ENCODE data around the gene DVL2.

DVL2 gene

DNA sequence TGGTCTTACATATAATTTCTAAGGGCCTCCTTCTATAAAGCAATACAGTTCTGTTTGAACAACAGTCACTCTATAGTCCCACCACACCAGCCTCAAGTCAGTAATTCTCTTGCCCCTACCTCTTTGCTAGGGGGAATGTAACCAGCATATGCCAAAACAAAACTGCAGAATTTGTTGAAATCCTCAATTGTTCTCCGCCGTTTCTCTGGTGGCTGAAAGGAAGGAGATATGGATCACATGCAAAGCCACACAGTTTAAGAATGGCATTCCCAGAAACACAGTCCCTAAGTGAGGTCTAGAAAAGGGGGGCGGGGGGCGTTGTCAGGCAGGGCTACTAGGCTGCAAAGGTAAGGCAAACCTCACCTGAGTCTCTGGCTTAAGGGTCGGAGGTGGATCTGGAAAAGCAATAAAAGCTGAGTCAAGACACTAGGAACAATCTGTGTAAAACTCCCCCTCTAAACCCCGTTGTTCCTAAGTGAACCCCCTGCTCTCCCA is 3.0 kb upstream of the DVL2 start:
- no peak for DNase-seq

DNA sequence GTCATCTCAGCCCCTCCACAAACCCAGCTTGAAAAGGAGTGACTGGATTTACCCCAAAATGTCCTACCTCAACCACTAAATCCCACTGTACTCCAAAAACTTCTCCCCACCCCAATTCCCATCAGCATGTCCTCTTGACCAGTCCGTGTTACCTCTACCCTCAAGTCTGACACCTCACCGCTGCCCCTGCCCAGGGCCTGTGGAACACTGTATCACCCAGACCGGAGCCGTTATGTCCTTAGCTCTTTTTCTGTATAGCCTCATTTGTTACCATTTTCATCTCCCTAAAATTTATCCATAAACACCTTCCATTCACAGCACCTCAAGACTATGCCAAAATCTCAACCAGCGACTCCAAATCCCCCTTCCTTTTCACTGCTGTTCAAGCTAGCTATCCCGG is 2.5 kb upstream of the DVL2 start:
- no peak for DNase-seq

DNA sequence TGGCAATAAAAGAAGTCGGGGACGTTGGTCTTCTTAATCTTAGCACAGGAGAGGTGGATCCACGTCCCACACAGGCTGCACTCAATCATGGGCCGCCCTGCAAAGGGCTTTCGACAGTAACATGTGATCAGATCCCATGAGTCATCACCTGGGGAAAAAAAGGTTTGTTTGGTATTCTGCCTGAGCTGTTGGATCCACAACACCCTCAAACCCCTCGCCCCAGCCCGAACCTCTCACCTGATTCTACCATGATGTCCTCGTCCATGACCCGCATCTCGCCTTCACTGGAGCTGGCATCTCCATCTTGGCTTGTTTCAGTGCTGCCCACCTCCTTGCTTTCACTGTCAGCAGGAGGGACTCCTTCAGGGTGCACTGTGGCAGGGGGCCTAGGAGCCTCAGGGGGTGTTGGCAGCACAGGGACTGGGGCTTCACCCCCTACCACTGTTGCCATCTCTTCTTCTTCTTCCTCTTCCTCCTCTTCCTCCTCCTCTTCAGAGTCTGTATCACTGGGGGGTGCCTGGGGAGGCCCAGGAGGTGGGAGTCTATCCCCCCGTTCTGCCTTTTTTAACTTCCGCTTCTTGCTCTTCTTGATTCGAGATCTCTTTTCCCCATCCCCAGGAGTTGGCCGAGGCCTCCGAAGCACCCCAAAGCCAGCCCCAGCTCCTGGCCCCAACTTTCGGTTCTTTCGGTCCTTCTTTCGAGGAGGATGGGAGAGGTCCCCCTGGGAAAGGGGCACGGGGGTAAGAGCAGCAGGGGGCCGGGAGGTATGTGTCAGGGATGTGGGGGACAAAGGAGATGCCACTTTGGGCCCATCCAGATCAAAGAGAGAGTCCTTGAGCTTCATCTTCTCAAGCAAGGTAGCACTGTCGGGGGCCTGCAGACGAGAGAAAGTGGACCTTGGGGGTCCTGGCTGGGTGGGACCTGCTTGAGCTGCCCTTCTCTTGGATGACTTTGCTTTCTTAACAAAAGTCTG is 1.7 kb upstream of the DVL2 start:
- DNase-seq = no peak

DNA sequence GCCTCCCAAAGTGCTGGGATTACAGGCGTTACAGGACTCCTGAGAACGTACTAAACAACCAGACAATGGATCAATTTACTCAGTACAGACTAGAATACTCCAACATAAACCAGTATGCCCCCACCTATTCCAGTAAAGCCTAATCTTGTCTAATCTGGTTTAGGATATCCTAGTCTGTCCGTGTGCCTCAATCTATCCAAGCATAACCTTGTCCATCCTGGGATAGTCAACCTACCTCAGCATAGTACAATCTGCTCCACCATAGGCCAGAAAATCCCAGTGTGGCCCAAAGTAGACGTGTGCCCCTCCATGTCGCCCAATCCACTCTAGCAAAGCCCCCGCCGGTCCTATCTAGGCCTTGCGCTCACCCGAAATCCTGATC is 625 bp downstream of the DVL2 start:
- DNase-seq = no peak

DNA sequence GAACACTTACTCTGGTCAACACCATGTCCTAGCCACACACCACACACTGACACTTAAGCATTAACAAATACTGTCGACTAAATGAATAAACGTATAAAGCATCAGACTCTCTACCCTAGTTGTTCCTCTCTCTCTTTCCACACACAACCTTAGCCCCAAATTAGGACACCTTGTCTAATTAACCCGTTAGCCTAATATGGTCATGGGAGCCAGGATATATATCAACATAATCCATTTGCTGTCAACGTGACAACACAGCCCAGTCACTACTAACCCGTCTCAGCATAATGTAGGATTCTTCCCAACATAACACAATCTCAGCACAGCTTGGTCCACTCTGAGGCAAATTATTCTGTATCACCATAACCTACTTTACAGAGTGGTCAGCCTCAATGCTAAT is 2.2 kb downstream of the DVL2 start:
- DNase-seq = no peak

DNA sequence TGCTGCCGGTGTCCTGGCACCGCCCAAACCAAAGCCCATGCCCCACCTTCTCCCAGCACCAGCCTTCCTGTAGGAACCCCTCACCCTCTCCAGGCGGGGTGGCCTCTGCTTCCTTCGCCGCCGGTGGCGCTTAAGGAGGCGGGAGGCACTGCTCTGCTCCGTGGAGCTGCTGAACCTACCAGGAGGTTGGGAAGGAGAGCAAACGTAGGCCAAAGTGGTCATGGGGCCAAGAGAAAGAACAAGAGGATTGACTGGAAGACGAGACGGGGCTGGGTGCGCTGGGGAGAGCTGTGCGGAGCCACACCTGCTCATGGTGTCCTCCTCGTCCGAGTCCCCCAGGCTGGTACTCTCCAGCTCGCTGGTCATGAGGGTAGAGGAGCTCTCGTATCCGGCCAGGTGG is 4.8 kb downstream of the DVL2 start:
- DNase-seq = no peak

DNA sequence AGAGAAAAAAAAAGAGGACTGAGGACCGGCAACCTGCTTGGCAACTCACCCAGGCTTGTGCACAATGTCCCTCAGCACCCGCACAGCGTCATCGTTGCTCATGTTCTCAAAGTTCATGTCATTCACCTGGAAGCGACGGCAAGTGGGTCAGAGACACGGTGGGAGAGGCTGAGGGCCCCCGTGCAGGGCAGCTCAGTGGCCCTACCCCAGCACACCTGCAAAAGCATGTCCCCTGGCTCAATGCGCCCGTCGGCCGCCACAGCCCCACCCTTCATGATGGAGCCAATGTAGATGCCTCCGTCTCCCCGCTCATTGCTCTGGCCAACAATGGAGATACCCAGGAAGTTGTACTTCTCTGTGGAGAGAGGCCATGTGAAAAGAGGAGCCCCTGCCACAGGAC is 5.4 kb downstream of the DVL2 start:
- DNase-seq = no peak

DNA sequence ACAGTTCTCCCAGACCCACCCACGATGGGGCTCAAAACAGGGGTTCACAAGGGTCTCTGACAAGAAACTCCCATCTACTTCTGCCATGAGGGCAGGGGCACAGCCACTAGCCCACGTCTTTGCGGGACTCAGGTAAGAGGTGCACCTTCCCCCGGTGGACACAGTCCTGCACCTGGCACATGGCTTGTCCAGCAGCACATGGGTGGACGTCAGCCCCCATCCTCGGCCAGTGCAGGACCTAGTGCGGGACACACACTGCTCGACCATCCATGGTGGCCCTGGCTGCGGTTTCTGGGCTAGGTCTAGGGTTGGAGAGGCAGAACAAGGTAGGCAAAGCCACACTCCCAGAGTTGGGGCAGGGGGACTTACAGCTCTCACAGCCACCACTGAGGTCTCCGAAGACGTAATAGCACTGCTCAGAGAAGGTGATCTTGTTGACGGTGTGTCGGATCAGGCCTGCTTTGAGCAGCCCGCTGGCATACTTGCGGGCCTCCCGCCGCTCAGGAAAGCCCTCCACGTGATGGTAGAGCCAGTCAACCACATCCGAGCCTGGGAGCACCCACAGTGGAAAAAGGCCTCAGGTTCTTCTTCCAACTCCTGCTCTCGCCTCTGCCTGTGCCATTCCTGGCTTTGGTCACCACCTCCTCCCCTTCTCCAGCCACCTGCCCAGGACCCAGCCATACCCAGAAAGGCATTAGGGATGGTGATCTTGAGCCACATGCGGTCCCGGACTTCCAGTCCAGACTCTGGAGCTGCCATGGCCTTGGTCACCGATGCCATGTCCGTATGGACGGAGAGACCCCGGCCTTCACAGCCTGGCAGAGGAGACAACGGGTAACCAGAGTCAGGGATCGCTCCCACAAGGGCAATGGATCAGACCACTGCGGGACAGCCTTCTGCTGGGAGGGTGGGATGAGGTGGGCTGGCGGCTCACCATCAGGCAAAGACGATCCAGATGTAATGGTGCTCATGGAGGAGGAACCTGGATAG is 7.3 kb downstream of the DVL2 start:
- no peak for DNase-seq

DNA sequence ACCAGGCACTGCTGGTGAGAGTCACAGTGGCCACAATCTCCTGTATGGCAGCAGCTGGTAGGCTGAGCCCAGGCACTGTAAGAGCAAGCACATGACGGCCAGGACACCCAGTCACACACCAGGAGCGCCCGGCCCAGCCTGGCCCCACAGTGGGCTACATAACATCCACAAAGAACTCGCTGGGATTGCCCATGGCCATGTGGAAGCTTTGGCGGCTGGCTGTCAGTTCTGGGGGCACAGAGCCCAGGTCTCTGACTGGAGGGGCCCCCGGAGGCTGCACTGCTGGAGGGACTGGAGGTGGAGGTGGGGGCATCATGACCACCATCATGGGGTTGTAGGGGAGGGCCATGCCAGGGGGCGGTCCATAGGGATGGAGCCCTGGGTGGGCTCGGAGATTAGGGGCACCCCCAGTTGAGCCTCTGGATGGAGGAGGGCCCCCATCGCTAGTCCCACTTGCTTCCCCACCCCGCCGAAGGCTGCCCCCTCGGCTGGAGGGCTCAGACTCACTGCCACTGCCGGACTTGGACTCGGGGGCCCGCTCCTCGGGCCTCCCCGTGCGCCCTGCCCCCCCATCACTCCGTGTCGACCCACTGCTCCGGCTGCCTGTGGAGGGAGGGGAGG is 8.5 kb downstream of the DVL2 start:
- DNase-seq = no peak

DNA sequence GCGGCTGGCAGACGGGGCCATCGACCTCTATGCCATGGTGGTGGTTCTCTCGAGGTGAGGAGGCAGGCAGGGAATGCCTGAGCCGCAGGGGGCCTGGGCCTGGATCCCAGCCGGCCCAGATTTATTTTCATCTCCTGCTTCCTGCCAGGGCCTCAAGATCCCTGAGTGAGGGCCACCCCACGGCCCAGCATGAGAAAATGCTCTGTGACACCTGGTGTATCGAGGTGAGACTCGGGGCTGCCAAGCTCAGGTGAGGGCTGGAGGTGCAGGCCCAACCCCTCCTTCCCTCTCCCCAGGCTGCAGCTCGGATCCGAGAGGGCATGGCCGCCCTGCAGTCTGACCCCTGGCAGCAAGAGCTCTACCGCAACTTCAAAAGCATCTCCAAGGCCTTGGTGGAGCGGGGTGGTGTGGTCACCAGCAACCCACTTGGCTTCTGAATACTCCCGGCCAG is 9.6 kb downstream of the DVL2 start:
- DNase-seq = no peak

DNA sequence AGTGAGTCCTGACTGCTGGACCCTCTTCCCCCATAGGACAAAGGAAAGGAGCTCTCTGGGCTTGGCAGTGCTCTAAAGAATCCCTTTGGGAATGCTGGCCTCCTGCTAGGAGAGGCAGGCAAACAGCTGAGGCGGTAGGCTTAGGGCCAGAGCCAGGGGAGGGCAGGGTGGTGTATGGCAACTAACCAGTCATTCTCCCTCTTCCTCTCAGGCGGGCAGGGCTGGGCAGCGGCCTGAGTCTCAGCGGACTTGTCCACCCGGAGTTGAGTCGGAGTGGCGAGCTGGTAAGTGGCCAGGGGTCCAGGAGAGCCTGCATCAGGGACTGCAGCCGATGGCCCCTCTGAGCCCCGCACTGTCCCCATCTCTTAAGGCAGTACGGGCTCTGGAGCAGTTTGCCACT is 10.2 kb downstream of the DVL2 start:
- no peak for DNase-seq

DNA sequence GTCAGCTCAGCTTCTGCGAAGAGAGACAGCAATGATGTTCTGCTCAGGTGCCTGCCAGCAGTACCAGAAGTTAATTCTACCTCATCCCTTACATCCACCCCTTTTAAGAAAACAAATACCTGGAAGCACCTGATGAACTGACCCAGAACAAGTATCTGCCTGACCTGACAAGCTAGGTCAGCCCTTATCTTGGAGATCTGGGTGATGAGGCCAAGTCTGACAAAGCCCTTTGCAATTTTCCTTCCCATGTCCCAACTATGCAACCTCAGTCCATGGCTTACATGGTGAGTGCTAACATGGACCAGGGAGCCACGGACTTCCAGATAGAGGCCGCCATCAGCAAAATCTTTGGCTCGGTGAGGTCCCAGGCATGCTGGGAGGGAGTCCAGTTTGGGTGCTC is 10.9 kb downstream of the DVL2 start:
- DNase-seq = no peak

DNA sequence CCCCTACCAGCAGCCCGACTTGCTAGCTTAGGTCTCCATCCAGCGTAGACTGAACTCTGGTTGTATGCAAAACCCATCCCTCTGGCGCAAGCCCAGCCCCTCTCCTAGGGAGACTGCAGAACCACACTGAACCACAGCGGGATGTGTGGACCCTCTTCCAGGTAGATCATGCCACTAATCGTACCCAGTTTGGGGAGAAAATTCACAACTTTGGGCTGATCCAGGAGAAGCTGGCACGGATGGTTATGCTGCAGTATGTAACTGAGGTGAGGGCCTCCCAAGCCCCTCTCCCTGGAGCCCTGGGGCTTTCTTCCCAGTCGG is 11.4 kb downstream of the DVL2 start:
- DNase-seq = no peak

DNA sequence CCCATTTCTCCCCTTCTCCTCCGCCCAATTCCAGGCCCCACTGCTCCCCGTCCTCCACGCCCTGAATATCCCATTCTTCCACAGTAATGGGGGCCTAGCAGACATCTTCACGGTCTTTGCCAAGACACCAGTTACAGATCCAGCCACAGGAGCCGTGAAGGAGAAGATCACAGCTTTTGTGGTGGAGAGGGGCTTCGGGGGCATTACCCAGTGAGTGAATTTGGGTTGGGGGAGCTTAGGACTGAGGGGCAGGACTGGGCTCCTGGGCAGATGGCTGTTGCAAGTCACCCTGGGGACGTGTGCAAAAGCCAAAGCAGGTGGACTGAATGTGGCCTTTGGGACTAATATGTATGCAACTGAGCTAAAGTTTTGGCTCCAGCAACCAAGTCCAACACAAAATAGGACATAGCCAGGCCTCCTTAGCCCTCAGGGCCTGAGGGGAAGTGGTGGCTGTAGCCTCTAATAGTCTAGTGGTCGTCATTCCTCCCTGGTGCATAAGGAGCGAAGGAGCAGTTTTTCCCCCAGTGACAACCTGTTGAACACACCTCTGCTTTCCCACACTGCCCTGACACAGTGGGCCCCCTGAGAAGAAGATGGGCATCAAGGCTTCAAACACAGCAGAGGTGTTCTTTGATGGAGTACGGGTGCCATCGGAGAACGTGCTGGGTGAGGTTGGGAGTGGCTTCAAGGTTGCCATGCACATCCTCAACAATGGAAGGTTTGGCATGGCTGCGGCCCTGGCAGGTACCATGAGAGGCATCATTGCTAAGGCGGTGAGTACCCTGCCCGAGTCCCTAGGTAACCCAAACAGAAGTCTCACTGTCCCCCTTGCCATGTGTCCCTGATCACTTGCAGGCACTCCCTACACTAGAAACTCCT is 12.0 kb downstream of the DVL2 start:
- DNase-seq = no peak

DNA sequence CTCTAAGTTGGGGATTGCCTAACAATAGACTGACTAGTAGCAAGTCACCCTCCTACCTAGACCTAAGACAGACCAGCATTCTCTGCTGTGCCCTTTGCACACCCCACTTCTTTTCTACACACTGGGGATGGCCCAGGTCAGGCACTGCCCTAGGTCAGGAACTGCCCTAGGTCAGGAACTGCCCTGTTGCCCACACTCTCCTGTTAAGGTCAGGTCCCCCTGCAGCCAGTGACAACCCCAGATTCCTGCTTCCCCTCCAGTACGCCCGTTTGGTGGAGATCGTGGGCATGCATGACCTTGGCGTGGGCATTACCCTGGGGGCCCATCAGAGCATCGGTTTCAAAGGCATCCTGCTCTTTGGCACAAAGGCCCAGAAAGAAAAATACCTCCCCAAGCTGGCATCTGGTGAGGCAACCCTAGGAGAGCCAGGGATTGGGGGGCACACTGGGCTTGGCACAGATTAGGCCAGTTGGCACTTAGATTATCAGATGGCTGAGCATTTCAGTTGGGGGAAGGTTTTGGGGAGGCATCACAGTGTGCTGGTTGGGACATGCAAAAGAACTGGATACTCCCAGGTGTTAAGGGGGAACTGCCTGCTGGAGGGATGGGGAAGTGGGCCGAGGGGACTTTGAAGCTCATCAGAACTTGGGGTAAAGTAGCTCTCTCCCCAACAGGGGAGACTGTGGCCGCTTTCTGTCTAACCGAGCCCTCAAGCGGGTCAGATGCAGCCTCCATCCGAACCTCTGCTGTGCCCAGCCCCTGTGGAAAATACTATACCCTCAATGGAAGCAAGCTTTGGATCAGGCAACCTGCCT is 12.8 kb downstream of the DVL2 start:
- no peak for DNase-seq

DNA sequence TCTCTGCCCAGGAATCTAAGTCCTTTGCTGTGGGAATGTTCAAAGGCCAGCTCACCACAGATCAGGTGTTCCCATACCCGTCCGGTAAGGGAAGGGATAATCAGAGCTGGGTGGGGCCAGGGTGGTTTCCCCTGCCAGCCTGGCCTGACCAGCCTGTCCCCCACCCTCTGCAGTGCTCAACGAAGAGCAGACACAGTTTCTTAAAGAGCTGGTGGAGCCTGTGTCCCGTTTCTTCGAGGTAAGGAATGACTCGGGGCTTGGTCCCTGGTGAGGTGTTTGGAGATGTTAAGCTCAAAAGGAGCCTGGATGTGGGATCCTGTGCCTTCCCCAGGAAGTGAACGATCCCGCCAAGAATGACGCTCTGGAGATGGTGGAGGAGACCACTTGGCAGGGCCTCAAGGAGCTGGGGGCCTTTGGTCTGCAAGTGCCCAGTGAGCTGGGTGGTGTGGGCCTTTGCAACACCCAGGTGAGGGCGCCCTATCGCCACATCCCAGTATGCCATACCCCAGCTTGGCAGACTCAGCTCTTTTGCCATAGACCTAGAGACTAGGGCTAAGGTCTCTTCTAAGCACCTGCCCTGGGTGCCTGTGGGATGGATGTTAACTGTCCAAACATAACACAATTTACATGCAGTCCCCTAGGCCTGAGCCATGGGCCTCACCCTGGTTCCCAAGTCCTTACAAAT is 13.6 kb downstream of the DVL2 start:
- DNase-seq = peak; percentile 70

DNA sequence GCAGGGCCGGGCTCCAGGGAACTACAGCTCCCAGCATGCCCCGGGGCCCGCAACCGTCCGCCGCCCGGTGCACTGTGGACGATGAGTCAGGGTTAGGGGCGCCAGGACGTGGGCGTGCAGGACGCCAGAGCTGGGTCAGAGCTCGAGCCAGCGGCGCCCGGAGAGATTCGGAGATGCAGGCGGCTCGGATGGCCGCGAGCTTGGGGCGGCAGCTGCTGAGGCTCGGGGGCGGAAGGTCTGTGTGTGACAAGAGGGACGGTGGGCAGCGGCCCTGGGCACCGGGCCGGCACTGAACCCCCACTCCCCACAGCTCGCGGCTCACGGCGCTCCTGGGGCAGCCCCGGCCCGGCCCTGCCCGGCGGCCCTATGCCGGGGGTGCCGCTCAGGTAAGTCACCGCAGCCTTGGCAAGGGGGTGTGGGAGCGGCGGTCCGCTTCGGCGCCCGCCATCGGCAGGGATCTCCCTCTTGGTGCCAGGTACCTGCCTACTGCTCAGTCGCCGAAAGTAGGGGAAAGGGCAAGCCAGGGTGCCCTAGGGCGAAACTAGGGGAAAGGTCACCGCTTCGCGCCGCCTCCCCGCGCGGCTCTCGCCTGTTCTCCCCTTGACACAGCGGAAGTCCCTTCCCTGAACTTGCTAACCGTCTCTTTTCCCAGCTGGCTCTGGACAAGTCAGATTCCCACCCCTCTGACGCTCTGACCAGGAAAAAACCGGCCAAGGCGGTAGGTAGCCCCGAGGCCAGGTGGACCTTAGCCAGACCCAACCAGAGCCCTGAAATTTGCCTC is 14.3 kb downstream of the DVL2 start, which contains the start of the genes ACADVL and DLG4:
TSS of gene ACADVL (plus strand) at position 127 of the 781 bp plus-strand sequence. CDS start at position 174, 47 bp downstream.
TSS of gene DLG4 (minus strand) at position 25 of the 781 bp plus-strand sequence.
- DNase-seq = peak; percentile 80

DNA sequence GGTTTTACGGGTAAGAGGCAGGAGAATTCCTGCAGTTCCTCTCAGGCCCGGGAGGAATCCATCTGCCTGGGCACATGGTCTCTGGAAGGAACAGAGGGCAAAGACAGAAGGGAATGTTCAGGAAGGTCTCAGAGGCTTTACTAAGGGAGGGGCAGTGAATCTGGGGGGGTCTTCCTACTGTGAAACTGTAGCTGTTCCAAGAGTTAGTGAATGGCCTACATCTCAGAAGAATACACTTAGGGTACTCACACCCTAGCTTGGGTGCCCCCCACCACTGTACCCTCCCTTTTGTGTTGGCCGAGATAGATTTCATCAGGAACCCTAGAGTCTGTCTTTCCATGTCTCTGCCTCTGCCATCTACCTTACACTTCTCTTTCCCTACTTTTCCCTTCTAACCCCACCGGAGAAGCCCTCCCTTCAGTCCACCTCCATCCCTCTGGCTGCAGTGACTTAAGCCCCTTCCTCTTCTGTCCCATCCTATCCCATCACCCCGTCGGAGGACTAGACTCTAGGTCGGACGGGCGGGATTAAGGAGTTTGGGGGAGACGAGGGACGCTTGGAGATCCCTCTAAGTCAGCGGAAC is 15.0 kb downstream of the DVL2 start:
- no peak for DNase-seq

DNA sequence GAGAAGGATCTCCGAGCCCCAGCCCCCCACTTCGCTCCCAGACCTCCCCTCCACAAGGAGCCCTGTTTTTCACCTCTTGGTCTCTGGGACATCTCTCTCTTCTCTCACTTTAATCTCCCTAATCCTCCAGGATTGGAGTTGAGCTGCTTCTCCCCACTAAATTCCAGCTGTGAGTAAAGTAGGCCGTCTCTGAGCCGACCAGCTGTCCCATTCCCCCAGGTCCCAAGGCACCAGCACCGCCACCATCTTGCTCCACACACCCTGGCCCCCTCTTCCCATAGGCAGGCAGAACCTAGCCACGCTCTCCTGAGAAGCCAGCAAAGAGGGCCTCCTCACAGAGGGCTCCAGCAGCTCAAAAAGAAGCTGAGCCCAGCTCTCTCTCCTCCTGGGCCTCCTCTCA is 15.6 kb downstream of the DVL2 start:
- DNase-seq = no peak

Measured in activated T-cell treated with anti-CD3 and anti-CD28 coated beads, Interleukin-2, amount 50 U/mL, for 1 hour (primary cell).